Chondrocyte (in vitro differentiated cells): ENCODE data around the gene CLDN6. TPM values are rescaled to one million over a fixed set of nuclear protein-coding genes. Genes with fewer than 3 reads are reported as not detected.

Experiments used
- DNase-seq: peaks from one replicate; pipeline ENCODE4 v3.0.0; 2021; ENCODE audit warnings: mixed read lengths, low spot score
- H3K27ac Mint-ChIP-seq: one replicate; pipeline ENCODE4 v1.8.0; 2021; ENCODE audit warnings: mild to moderate bottlenecking, moderate library complexity, mixed read lengths; ENCODE audit not compliant: unreplicated experiment
- H3K27me3 Mint-ChIP-seq: 2 replicates; pipeline ENCODE4 v1.8.0; 2021; ENCODE audit warnings: low read depth, mixed read lengths
- H3K36me3 Mint-ChIP-seq: 2 replicates; pipeline ENCODE4 v1.8.0; 2021; ENCODE audit warnings: low read depth, mixed read lengths
- H3K4me1 Mint-ChIP-seq: 2 replicates; pipeline ENCODE4 v1.8.0; 2021; ENCODE audit warnings: low read depth, mild to moderate bottlenecking, mixed read lengths
- H3K4me3 Mint-ChIP-seq: one replicate; pipeline ENCODE4 v1.8.0; 2021; ENCODE audit warnings: mild to moderate bottlenecking, moderate library complexity, mixed read lengths; ENCODE audit not compliant: unreplicated experiment
- H3K9me3 Mint-ChIP-seq: 2 replicates; pipeline ENCODE4 v1.8.0; 2021; ENCODE audit warnings: low read depth, mixed read lengths
- total RNA-seq: library from RNA; stranded (reverse); gene quantifications from 3 replicates; pipeline ENCODE4 v1.2.1, GENCODE V29; 2021
- TF ChIP-seq, protein P1 (sequence below): fragments of 200-600 bp; sonication (generic); IDR thresholded peaks from 2 replicates; pipeline ENCODE4 v1.5.0; 2021; ENCODE audit warnings: antibody characterized with exemption, mild to moderate bottlenecking, moderate library complexity

The CLDN6 gene
- total RNA-seq, 1 donor from 2014 or later = 0.27 TPM

- no peaks in the 10 kb centered on the region for H3K9me3 Mint-ChIP-seq
- H3K36me3 Mint-ChIP-seq = peaks cover 8% of the 10 kb centered on the region
- peaks cover 24% of the 10 kb centered on the region for H3K27me3 Mint-ChIP-seq
- TF ChIP-seq, protein P1, sequence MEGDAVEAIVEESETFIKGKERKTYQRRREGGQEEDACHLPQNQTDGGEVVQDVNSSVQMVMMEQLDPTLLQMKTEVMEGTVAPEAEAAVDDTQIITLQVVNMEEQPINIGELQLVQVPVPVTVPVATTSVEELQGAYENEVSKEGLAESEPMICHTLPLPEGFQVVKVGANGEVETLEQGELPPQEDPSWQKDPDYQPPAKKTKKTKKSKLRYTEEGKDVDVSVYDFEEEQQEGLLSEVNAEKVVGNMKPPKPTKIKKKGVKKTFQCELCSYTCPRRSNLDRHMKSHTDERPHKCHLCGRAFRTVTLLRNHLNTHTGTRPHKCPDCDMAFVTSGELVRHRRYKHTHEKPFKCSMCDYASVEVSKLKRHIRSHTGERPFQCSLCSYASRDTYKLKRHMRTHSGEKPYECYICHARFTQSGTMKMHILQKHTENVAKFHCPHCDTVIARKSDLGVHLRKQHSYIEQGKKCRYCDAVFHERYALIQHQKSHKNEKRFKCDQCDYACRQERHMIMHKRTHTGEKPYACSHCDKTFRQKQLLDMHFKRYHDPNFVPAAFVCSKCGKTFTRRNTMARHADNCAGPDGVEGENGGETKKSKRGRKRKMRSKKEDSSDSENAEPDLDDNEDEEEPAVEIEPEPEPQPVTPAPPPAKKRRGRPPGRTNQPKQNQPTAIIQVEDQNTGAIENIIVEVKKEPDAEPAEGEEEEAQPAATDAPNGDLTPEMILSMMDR = no peak
- no peak overlapping the region for H3K27ac Mint-ChIP-seq
- no peak overlapping the region for H3K4me3 Mint-ChIP-seq
- DNase-seq = no peak
- no peaks in the 10 kb centered on the region for H3K4me1 Mint-ChIP-seq
These were observed 12.5 kb upstream of the CLDN6 start for GRCh38 chr16:3030222-3031212.

DNA sequence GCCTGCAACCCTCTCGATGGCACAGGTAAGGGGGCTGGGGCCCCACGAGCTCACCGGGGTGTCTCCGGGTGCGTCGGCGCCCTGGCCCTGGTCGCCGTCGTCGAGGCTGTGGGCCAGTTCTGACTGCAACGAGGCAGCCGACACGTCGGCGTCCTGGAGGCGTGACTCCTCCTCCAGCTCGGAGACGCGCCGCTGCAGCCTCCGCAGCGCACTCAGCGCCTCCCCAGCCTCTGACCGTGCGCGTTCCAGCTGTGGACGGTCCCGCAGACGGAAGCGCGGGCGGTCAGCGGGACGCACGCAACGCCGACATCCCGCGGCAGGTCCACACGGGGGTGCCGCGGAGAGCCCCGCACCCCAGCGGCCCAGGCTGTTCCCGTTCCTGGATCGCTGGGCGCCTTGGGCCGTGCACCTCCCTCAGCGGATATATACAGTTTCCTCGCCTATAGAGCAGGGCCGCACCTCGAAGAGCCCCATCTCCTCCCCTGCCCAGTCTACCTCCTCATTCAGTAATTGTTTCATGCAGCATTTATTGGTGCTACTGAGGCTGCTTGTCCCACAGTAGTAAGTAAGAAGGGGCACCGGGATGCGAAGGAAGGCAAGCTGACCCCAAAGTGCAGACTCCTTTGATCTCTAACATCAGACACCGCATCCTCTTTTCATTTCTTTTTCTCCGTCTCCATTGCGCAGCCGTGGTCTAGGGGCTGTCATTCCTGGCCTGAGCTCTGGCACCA is 11.7 kb upstream of the CLDN6 start:
- H3K4me3 Mint-ChIP-seq = no peak overlapping the region
- TF ChIP-seq, protein P1 = no peak
- no peaks in the 10 kb centered on the region for H3K4me1 Mint-ChIP-seq
- no peak overlapping the region for H3K27ac Mint-ChIP-seq
- DNase-seq = no peak
- H3K36me3 Mint-ChIP-seq = peaks cover 8% of the 10 kb centered on the region
- H3K9me3 Mint-ChIP-seq = no peaks in the 10 kb centered on the region
- peaks cover 20% of the 10 kb centered on the region for H3K27me3 Mint-ChIP-seq

GRCh38 chr16:3028716-3029319 is 10.8 kb upstream of the CLDN6 start:
- Mint-ChIP-seq H3K4me3 (no peak overlapping the region), H3K9me3 (no peaks in the 10 kb centered on the region), H3K27me3 (peaks cover 16% of the 10 kb centered on the region), H3K27ac (no peak overlapping the region), H3K36me3 (peaks cover 11% of the 10 kb centered on the region), H3K4me1 (peaks cover 5% of the 10 kb centered on the region)
- DNase-seq = no peak
- TF ChIP-seq, protein P1 = no peak

- peak; percentile 80 for DNase-seq
- peaks cover 9% of the 10 kb centered on the region for H3K4me1 Mint-ChIP-seq
- H3K27ac Mint-ChIP-seq = no peak overlapping the region
These were observed 10.2 kb upstream of the CLDN6 start for GRCh38 chr16:3027983-3028715.

More at GRCh38 chr16:3027983-3028715, 10.2 kb upstream of the CLDN6 start:
- H3K27me3 Mint-ChIP-seq = peaks cover 9% of the 10 kb centered on the region
- peaks cover 11% of the 10 kb centered on the region for H3K36me3 Mint-ChIP-seq
- TF ChIP-seq, protein P1 = peak; percentile 85
- H3K9me3 Mint-ChIP-seq = no peaks in the 10 kb centered on the region
- H3K4me3 Mint-ChIP-seq = no peak overlapping the region
